GM21717 (cell line): ENCODE results near the gene PPP2R5C.
"Not testable (repeated sequence)": the region's sequence is repeated elsewhere in the genome, so short reads cannot be mapped to it uniquely, and the experiment has no call there.

ENCODE experiments used
- ATAC-seq: cut with Tn5 transposase; IDR thresholded peaks from one replicate; pipeline ENCODE4 v1.9.1; 2021; ENCODE audit warnings: mild to moderate bottlenecking, moderate library complexity; ENCODE audit not compliant: unreplicated experiment

The PPP2R5C gene

DNA sequence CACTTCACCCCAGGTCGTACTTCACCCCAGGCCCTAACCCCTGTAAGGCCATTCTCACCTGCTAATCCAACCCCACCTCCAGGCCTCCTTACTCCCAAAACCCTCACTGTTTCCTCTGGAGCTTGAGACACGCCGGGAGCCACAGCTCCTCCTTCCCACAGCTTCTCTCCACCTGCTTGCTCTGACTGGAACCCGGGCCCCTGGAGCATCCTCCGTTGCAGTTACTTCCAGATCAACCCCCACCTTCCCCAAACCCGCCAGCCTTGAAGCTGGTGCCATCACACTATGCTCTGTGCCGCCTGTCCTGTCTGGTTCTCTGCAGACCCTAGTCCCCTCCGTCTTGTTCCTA is 34.6 kb upstream of the PPP2R5C start:
- no peak for ATAC-seq

DNA sequence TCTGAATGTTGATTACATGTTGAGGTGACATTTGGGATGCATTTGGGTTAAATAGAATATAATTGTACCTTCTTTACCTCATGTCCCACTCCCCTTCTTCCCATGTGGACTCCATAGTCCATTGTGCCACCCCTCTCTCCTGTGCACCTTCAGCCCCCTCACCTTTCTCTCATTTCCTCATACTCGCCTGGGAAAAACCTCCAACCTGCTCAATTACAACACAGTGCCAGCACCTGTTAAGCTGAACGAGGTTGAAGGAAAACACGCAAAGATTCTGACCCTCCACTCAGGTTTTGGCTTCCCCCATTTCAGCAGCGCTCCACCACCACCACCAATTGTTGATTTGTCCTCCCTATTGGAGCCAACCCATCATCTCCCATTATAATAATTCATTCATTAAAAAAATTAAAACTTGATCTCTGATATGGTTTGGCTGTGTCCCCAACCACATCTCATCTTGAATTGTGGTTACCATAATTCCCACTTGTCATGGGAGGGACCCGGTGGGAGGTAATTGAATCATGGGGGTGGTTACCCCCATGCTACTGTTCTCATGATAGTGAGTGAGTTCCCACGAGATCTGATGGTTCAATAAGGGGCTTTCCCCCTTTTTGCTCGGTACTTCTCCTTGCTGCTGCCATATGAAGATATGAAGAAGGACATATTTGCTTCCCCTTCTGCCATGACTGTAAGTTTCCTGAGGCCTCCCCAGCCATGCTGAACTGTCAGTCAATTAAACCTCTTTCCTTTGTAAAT is 33.7 kb upstream of the PPP2R5C start:
- ATAC-seq = no peak

DNA sequence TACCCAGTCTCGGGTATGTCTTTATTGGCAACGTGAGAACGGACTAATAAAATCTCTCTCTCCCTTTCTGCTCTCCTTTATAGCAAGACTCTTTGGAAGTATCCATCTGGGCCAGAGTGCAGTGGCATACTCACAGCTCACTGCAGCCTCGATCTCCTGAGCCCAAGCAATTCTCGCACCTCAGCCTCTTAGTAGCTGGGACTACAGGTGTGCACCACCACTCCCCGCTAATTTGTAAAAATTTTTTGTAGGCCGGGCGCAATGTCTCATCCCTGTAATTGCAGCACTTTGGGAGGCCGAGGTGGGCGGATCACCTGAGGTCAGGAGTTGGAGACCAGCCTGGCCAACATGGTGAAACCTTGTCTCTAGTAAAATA is 33.2 kb upstream of the PPP2R5C start:
- ATAC-seq = no peak

GRCh38 chr14:101729382-101729781 is 32.1 kb upstream of the PPP2R5C start:
- no peak for ATAC-seq

DNA sequence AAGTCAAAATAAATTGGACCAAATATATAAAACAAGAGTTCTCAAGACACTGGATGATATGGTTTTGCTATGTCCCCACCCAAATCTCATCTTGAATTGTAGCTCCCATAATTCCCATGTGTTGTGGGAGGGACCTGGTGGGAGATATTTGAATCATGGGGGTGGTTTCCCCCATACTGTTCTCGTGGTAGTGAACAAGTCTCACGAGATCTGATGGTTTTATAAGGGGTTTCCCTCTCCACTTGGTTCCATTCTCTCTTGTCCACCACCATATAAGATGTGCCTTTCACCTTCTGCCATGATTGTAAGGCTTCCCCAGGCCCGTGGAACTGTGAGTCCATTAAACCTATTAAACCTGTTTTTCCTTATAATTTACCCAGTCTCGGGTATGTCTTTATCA is 31.4 kb upstream of the PPP2R5C start:
- ATAC-seq = not testable (repeated sequence)

- no peak for ATAC-seq
Measured at GRCh38 chr14:101730626-101731186, 30.8 kb upstream of the PPP2R5C start.

DNA sequence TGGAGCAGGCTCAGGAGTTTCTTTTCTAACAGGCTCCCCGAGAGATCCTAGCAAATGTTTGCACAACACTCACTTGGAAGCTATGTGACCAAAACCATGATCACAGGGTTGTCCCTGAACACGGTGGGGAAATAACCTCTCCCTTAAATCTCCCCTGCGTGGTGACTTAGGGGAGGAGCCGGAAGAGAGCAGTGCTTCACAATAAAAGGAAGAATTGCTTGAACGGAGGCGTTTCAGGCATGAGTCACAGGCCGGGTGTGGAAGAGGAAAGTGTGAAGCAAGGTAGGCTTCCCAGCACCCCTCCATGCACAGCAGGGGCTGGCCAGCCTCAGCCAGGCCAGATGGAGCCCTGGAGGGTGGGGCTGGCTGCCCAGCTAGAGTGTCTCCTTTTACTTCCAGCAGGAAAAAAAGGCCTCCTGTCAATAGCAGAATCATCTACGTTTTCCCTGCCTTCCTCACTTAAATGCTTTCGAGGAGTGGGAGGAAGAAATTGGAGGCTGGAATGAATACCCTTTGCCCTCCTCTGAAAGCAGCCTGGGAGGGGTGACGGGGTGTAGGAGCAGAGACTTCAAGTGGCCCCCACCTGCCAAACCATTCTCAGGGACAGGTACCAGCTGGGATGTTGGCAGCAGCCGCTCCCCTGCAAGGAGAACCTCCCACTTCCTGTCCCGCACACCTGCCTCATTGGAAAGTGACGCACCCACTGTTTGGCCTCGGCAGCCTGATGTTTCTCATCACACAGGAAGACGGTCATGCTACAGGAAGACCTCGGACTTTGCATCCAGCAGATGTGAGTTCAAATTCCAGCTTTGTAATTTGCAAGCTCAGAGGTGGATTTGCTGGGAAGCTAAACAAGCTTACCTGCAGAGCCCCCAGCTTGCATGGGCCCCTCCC is 30.1 kb upstream of the PPP2R5C start:
- ATAC-seq = peak; percentile 90

- no peak for ATAC-seq
Measured at GRCh38 chr14:101732118-101732517, 29.4 kb upstream of the PPP2R5C start.

- no peak for ATAC-seq
Measured at GRCh38 chr14:101733211-101733610, 28.3 kb upstream of the PPP2R5C start.

GRCh38 chr14:101734246-101734847 is 27.2 kb upstream of the PPP2R5C start:
- ATAC-seq = no peak

GRCh38 chr14:101735453-101735852 is 26.1 kb upstream of the PPP2R5C start:
- no peak for ATAC-seq

- ATAC-seq = no peak
Measured at GRCh38 chr14:101736071-101736470, 25.4 kb upstream of the PPP2R5C start.

GRCh38 chr14:101736585-101736984 is 24.9 kb upstream of the PPP2R5C start:
- ATAC-seq = no peak

DNA sequence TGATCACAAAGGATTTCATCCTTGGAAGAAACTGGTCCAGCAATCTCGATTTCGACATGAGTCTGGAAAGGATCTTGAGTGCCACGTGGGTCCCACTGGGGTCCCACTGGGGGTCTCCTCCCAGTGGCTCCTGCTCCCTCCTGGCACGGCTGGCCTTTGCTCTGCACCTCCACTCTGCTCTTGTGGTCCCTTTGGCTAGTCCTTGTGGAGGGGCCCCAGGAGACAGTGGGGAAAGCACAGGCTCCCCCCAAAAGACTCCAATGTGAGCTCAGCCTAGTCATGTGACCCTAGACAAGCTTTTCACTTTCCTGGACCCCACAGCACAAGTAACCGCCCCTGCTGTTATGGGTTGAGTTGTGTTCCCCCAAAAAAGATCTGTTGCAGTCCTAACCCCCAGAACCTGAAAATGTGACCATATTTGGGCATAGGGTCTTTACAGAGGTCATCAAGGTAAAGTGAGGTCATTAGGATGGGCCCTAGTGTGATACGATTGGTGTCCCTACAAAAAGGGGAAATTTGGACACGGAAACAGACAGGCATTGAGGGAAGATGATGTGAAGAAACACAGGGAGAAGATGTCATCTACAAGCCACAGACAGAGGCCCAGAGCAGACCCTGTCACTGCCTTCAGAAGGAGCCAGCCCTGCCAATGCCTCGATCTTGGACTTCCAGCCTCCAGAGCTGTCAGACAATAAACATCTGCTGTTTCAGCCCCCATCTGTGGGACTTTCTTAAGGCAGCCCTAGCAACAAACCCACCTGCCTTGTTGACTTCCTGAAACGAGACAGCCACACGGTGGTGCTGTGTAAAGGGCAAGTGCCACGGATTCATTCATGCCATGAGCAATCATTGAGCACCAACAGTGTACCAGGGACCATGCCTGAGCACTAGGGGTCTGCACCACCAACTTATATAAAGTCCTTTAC is 23.8 kb upstream of the PPP2R5C start:
- ATAC-seq = no peak

- no peak for ATAC-seq
Measured at GRCh38 chr14:101738703-101739320, 22.7 kb upstream of the PPP2R5C start.

GRCh38 chr14:101739446-101740141 is 21.9 kb upstream of the PPP2R5C start:
- no peak for ATAC-seq

- no peak for ATAC-seq
Measured at GRCh38 chr14:101740981-101741380, 20.5 kb upstream of the PPP2R5C start.

DNA sequence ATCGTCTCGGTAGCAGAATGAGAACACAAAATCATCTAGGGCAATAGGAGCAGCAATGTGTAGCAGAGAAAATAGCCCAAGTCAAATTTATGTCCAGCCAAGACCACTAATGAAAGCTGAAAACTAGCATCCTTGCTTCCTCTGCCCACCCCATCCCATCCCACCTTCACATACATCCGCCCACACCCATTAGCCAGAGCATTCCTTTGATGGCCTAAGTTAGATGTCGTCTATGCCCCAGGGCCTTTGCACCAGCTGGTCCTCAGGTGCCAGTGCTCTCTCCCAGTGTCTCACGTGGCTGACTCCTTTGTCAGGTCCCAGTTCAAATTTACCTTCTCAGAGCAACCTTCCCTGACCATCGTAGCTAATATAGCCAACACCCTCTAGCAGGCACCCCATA is 17.8 kb upstream of the PPP2R5C start:
- no peak for ATAC-seq

DNA sequence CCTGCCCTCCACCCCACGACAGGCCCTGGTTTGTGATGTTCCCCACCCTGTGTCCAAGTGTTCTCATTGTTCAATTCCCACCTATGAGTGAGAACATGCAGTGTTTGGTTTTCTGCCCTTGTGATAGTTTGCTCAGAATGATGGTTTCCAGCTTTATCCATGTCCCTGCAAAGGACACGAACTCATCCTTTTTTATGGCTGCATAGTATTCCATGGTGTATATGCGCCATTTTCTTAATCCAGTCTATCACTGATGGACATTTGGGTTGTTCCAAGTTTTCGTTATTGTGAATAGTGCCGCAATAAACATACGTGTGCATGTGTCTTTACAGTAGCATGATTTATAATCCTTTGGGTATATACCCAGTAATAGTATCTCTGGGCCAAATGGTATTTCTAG is 17.1 kb upstream of the PPP2R5C start:
- ATAC-seq = not testable (repeated sequence)
